ENCODE data around the gene ZNF681.

The ZNF681 gene

DNA sequence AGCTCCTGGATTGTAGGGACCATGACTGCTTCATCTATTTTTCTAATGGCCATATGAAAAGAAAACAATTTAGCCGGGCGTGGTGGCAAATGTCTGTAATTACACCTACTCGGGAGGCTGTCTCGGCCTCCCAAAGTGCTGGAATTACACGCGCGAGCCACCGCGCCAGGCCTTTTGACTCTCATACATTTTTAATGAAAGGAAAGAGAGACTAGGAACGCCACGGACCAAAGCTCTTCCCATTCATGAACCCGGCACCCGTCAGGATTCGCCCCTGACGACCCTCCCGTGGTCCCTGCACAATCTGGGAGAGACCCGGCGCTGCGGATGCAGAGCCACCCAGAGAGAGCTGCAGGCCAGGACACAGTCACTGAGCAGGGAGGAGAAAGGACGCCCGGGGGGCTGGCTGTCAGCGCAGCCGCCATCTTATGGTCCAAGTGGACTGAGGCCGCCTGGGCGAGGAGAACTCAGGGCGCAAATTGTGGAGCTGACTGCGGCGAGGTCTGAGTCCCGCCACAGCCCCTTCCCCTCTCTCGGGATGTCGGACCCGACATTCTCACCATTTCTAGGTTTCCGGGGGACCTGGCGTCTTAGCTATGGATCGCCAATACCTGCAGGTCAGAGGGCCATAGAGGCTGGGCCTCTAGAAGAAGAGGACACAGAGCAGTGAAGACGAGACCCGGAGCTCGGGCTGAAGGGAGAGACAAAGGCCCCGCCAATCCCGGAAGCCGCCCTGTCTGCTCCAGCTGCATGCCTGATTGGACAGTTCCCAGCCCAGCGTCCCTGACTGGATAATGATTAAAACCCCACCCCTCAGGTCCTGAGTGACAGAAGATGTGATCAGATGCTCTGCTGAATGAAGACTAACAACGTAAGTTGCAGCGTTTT lies at the start of gene ZNF681:
Gene ZNF681, minus strand, starts transcription at position 705 of the 888 bp plus-strand sequence. Its CDS starts 142 bp downstream, at position 563.
- no peak for TF ChIP-seq POLR2A (IDR thresholded peaks at IDR 0.05; ENCODE audit: low read depth, low read length)
- DNase-seq (ENCODE audit: insufficient read length, low spot score): peak; percentile 72
- FAIRE-seq: peak; percentile 98

DNA sequence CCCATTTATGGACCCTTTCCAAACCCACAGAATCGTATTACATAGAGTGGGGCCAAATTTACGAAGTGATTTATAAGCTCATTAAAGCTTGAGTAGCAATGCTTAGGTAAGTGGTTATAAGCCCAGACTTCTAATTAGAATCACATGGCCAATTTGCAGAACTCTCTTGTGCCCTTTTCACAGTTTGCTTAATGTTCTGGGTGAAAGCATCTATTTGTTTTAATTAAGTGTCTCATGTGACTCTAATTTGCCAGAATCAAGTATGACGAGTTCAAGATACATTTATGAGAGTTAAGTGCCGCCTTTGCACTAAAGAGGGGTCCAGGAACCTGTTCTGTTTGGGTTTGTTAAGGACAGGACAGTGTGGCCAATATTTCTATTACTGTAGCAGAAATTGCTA lies 46.0 kb upstream of the ZNF681 start:
- DNase-seq (ENCODE audit: insufficient read length, low spot score): no peak
- FAIRE-seq: no peak
- TF ChIP-seq POLR2A (IDR thresholded peaks at IDR 0.05; ENCODE audit: low read depth, low read length): no peak

DNA sequence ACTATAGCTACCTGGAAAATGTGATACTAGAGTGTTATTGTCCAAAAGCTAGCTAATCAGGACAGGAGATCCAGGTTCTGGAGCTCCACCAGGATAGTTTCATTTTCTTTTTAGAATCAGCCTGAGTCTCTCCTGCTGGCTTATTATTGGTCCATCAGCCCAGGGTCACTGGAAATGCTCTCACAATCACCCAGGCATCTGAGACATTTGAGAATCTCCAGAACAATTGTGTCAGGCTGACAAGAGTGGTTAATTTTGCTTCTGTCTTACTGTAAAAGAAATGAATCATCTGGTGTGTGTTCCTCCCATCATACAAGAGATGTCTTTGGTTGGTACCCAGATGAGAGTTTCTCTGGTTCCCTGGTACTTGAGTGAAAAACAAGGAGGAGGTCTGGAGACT lies 43.6 kb upstream of the ZNF681 start:
- DNase-seq (ENCODE audit: insufficient read length, low spot score) (no peak), FAIRE-seq (no peak)
- TF ChIP-seq POLR2A (IDR thresholded peaks at IDR 0.05; ENCODE audit: low read depth, low read length): no peak

DNA sequence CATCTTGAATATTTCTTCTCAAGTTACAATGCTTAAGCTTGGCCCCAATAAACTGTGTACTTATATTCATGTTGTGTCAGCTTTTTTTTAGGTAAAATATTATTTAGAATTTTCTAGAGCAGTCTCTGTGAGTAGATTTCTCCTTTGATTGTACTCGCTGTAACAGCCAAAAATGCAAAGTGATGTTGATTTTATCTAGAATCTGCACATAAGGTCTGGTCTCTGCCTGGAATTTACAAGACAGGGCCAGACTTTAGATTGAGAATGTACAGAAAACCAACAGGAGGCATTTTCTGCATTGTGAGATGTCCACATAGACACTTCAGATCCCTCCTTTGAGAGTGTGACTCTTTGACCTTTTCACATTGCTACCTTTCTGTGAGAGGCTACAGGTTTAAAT lies 43.1 kb upstream of the ZNF681 start:
- FAIRE-seq: no peak
- TF ChIP-seq POLR2A (IDR thresholded peaks at IDR 0.05; ENCODE audit: low read depth, low read length): no peak
- no peak for DNase-seq (ENCODE audit: insufficient read length, low spot score)

DNA sequence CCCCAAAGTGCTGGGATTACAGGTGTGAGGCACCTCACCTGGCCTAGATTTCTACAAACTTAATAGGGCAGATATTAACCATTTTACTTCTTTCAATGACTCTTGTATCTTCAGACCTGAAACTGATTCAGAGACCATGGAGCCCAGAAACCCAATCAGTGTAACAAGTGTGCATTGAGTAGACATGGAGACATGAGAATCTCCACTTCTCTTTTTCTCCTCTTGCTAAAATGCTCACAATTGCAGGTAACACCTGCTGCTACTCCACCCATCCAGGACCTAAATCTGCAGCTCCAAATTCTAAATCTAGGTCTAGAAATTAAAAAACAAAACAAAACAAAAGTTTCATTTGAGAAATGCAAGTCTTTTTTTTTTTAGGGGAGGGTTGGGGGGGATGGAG lies 42.2 kb upstream of the ZNF681 start:
- DNase-seq (ENCODE audit: insufficient read length, low spot score): no peak
- no peak for TF ChIP-seq POLR2A (IDR thresholded peaks at IDR 0.05; ENCODE audit: low read depth, low read length)
- no peak for FAIRE-seq

DNA sequence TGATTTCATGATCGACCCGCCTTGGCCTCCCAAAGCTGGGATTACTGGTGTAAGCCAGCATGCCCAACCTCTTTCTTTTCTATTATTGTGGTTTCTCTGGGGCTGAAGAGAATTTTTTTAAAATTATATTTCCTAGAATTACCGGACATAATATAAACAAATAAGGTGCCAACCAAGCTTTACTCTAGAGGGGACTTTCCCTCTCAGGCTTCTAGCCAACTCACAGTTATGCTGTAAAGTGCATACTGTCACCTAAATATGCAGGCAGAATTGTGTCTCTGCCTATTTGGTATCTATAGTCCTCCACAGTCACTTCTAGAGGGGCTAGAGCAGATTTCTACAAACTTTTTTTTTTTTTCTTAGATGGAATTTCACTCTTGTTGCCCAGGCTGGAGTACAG lies 41.6 kb upstream of the ZNF681 start:
- DNase-seq (ENCODE audit: insufficient read length, low spot score) (no peak), FAIRE-seq (no peak)
- no peak for TF ChIP-seq POLR2A (IDR thresholded peaks at IDR 0.05; ENCODE audit: low read depth, low read length)

DNA sequence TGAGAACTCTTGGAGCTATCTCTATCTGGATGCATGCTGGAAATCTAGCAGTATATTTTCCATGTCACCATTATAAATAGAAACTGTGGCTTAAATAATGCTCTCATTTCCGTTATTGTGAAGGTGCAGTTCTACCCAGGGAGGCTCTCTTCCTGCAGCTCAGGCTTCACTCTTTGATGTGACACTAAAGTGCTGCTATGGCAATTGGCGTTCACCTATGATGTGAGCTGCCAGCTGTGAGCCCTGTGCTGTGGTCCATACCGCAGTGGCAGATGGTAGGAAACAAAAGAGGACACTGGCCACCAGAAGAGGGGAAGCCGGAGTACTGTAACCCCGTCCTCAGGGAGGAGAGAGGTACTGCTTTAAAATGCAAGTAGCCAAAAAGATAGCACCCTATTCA lies 40.6 kb upstream of the ZNF681 start:
- FAIRE-seq (no peak), DNase-seq (ENCODE audit: insufficient read length, low spot score) (no peak)
- no peak for TF ChIP-seq POLR2A (IDR thresholded peaks at IDR 0.05; ENCODE audit: low read depth, low read length)

DNA sequence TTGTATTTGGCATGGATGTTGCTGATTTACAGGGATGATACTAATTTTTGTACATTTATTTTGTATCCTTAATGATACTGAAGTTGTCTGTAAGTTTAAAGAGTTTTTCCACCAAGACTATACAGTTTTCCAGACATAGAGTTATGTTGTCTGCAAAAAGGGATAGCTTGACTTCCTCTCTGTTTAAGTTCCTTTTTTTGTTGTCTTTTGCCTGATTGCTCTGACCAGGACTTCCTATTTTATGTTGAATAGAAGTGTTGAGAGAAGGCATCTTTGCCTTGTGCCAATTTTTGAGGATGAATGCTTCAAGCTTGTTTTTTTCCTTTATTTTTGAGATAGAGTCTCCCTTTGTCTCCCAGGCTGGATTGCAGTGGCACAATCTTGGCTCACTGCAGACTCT lies 36.8 kb upstream of the ZNF681 start:
- FAIRE-seq (no peak), DNase-seq (ENCODE audit: insufficient read length, low spot score) (no peak)
- TF ChIP-seq POLR2A (IDR thresholded peaks at IDR 0.05; ENCODE audit: low read depth, low read length): no peak

DNA sequence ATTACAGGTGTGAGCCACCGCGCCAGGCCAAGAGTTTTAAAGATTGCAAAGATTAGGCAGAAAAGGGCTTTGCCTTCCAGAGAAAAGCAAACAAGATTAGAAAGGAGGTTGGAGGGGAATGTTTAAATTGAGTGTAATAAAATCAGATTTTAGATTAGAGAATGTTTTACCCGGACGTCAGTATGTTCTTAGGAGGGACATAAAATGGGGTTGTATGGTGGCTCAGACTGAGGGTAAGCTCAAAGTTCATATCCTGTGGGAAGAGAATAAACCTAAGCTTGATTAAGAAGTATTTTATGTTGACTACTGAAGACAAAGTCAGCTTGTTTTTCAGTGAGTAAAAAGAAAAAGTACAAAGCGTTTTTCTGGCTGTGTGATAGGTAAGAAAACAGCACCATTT lies 34.1 kb upstream of the ZNF681 start:
- DNase-seq (ENCODE audit: insufficient read length, low spot score): no peak
- no peak for TF ChIP-seq POLR2A (IDR thresholded peaks at IDR 0.05; ENCODE audit: low read depth, low read length)
- no peak for FAIRE-seq

DNA sequence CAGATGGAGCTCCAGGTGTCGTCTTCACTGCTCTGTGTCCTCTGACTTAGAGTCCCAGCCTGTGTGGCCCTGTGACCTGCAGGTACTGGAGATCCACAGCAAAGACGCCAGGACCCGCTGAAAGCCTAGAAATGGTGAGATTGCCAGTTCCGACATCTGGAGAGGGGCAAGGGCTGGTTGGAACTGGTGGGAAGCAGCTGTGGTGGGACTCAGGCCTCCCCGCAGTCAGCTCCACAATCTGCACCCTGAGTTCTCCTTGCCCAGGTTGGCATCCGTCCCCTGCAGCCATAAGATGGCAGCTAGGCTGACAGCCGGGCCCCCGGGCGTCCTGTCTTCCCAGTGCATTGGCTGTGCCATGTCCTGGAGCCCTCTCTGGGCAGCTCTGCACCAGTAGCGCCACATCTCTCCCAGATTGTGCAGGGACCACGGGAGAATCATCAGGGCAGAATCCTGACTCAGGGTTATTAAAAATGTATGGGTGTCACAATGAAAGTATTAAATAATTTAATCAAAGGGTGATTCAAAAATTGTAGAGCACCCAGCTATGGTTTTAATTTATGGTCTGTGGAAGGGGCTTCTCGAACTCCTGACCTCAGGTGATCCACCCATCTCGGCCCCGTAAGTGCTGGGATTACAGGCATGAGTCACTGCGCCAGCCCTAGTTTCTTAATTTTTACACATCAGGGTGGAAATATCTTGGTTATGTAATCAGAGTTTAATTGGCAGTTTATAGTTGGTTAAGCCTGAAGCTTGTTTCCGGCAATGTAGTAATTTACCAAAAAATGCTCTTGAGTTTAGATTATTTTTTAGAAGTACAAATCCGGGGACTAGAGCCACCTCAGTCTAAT lies 32.2 kb upstream of the ZNF681 start:
- no peak for DNase-seq (ENCODE audit: insufficient read length, low spot score)
- TF ChIP-seq POLR2A (IDR thresholded peaks at IDR 0.05; ENCODE audit: low read depth, low read length): no peak
- no peak for FAIRE-seq

DNA sequence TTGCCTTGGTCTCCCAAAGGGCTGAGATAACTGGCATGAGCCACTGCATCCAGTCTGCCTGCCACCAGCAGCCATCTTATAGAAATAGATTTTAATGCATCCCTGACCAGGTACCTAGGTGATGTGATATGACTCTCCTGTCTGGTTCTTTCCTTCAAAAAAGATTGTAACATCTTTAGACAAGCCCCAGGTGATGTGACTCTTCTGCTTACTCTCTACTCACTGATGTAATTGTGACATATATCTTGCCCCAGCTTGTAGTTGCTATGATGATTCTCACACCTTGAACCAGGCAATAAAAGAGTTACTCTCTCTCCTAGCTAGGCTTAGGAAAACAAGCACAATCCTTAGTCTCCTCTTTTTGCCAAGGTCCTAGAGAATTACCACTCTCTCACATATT lies 30.6 kb upstream of the ZNF681 start:
- DNase-seq (ENCODE audit: insufficient read length, low spot score): no peak
- no peak for FAIRE-seq
- no peak for TF ChIP-seq POLR2A (IDR thresholded peaks at IDR 0.05; ENCODE audit: low read depth, low read length)

DNA sequence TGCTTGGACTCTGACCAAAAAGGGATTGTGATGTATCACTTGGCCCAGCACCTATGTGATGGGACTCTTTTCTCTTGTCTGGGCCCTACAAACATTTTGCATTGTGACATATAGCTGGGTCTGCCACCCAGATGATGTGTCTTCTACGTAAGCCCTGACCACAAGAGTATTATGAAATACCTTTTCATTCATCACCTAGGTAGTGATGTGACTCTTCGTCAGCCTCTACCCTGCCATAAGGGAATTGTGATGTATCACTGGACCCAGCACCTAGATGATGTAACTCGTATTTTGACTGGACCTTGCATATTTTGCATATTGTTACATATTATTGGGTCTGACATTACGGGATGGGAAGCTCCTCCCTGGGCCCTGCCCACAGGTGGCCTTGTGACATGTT lies 29.7 kb upstream of the ZNF681 start:
- DNase-seq (ENCODE audit: insufficient read length, low spot score) (no peak), FAIRE-seq (no peak)
- TF ChIP-seq POLR2A (IDR thresholded peaks at IDR 0.05; ENCODE audit: low read depth, low read length): no peak

DNA sequence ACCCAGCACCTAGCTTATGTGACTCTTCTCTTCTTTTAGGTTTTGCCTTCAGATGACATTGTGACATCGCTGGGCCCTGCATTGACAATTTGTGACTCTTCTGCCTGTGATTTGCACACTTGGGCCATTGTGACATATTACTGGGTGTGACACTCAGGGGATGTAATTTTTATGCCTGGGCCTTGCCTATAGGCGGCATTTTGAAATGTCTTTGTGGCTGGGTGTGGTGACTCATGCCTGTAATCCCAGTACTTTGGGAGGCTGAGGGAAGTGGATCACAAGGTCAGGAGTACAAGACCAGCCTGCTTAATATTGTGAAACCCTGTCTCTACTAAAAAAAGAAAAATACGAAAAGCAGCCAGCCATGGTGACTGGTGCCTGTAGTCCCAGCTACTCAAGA lies 28.4 kb upstream of the ZNF681 start:
- TF ChIP-seq POLR2A (IDR thresholded peaks at IDR 0.05; ENCODE audit: low read depth, low read length): no peak
- DNase-seq (ENCODE audit: insufficient read length, low spot score) (no peak), FAIRE-seq (no peak)

DNA sequence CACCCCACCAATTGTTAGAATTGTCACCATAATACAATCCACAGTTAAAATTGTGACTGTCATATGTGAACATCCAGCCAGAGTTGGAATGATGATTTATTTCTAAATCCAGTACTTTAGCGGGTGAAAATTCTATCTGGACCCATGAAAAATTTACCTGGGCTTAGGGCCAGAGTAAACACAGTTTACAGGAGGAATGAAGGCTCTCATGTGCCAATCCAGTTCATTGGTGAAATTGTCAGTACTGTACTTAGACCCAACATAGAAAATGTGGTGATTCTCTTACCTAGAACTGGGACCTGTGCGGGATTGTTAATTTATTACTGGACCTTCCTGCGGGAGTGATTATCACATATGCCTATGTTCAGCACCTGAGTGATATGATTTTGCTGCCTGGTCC lies 27.3 kb upstream of the ZNF681 start:
- no peak for TF ChIP-seq POLR2A (IDR thresholded peaks at IDR 0.05; ENCODE audit: low read depth, low read length)
- FAIRE-seq (no peak), DNase-seq (ENCODE audit: insufficient read length, low spot score) (no peak)

DNA sequence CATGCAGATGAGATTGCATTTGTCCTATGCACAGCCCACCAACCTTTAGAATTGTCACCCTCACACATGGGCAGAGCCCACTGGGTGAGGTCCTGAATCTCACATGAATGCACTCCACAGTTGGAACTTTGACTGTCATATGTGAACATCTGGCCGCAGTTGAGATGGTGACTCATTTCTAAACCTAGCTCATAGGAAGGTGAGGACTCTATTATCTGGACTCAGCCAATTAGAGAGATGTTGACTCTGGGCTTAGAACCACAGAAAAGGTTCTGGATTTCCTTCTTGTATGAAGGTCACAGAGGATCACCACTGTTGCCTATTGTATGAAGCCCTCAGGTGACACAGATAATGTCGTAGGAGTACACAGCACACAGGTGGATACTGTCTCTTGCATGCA lies 25.6 kb upstream of the ZNF681 start:
- FAIRE-seq (no peak), DNase-seq (ENCODE audit: insufficient read length, low spot score) (no peak)
- TF ChIP-seq POLR2A (IDR thresholded peaks at IDR 0.05; ENCODE audit: low read depth, low read length): no peak
